Left forelimb (tissue), 1 donor: ENCODE data around the gene MEF2B.

Source experiments
- DNase-seq: peaks from one replicate; pipeline ENCODE4 v3.0.0-alpha.2; 2018; ENCODE audit warnings: low spot score

Gene MEF2B

GRCh38 chr19:19170053-19170872 lies at the start of gene MEF2B:
MEF2B (minus strand) TSS chr19:19170263; CDS start chr19:19150735, 19,528 bp downstream.
- peak; percentile 80 for DNase-seq

- no peak for DNase-seq
Measured at GRCh38 chr19:19218911-19219310, 48.8 kb upstream of the MEF2B start.

GRCh38 chr19:19217099-19217498 lies 47.0 kb upstream of the MEF2B start:
- no peak for DNase-seq

GRCh38 chr19:19215792-19216191 lies 45.7 kb upstream of the MEF2B start:
- no peak for DNase-seq

- DNase-seq: peak; percentile 80
Measured at GRCh38 chr19:19214892-19215291, 44.8 kb upstream of the MEF2B start.

- DNase-seq: no peak
Measured at GRCh38 chr19:19214159-19214490, 44.1 kb upstream of the MEF2B start.

- no peak for DNase-seq
Measured at GRCh38 chr19:19213426-19214158, 43.5 kb upstream of the MEF2B start.

GRCh38 chr19:19212916-19213315 lies 42.9 kb upstream of the MEF2B start:
- DNase-seq: no peak

GRCh38 chr19:19211499-19212420 lies 41.7 kb upstream of the MEF2B start, which contains the start of gene NCAN:
NCAN (plus strand) TSS chr19:19211958; CDS start chr19:19216954, 4,996 bp downstream.
- DNase-seq: no peak

GRCh38 chr19:19209372-19209771 lies 39.3 kb upstream of the MEF2B start:
- DNase-seq: no peak

- no peak for DNase-seq
Measured at GRCh38 chr19:19207637-19208572, 37.8 kb upstream of the MEF2B start.

- no peak for DNase-seq
Measured at GRCh38 chr19:19206938-19207337, 36.9 kb upstream of the MEF2B start.

GRCh38 chr19:19205416-19206410 lies 35.6 kb upstream of the MEF2B start:
- DNase-seq: no peak

- DNase-seq: no peak
Measured at GRCh38 chr19:19204181-19204580, 34.1 kb upstream of the MEF2B start.

- DNase-seq: peak; percentile 93
Measured at GRCh38 chr19:19203012-19203856, 33.2 kb upstream of the MEF2B start, which contains the start of gene NR2C2AP. NR2C2AP (minus strand) TSS chr19:19203414; CDS start chr19:19203060, 354 bp downstream.

GRCh38 chr19:19202707-19203011 lies 32.6 kb upstream of the MEF2B start:
- no peak for DNase-seq

GRCh38 chr19:19201697-19202630 lies 31.9 kb upstream of the MEF2B start:
- no peak for DNase-seq

GRCh38 chr19:19193926-19194325 lies 23.9 kb upstream of the MEF2B start:
- no peak for DNase-seq
